Fibroblast of skin of left quadriceps (primary cell): ENCODE results near the gene TOP2A.
A peak's percentile ranks its signal among the peaks of the same experiment; 100 is the strongest.

ENCODE experiments used
- DNase-seq, 2 experiments: peaks; one replicate each; pipeline ENCODE4 v3.0.0-alpha.2; 2013; ENCODE audit warnings: low read depth in 2 of 2

The TOP2A gene

GRCh38 chr17:40417609-40418427, at the start of gene TOP2A:
TOP2A (minus strand) TSS chr17:40417896; CDS start chr17:40417791, 105 bp downstream.
- peak; percentile 100 for DNase-seq

- DNase-seq = no peak
Measured at GRCh38 chr17:40467281-40467867, 49.7 kb upstream of the TOP2A start.

- DNase-seq = no peak
Measured at GRCh38 chr17:40466298-40466971, 48.7 kb upstream of the TOP2A start.

- DNase-seq = no peak
Measured at GRCh38 chr17:40464392-40464855, 46.7 kb upstream of the TOP2A start.

GRCh38 chr17:40463122-40463550, 45.4 kb upstream of the TOP2A start:
- DNase-seq = no peak

- no peak for DNase-seq
Measured at GRCh38 chr17:40462343-40463121, 44.8 kb upstream of the TOP2A start.

GRCh38 chr17:40461732-40462342, 44.1 kb upstream of the TOP2A start:
- no peak for DNase-seq

GRCh38 chr17:40460968-40461731, 43.5 kb upstream of the TOP2A start:
- DNase-seq = no peak

- no peak for DNase-seq
Measured at GRCh38 chr17:40460604-40460967, 42.9 kb upstream of the TOP2A start.

GRCh38 chr17:40459636-40460603, 42.2 kb upstream of the TOP2A start:
- no peak for DNase-seq

- no peak for DNase-seq
Measured at GRCh38 chr17:40458851-40459482, 41.3 kb upstream of the TOP2A start.

- DNase-seq = peak; percentile 80 to 83
Measured at GRCh38 chr17:40457964-40458791, 40.5 kb upstream of the TOP2A start.

GRCh38 chr17:40457369-40457768, 39.7 kb upstream of the TOP2A start:
- DNase-seq = no peak

GRCh38 chr17:40456396-40456951, 38.8 kb upstream of the TOP2A start:
- no peak for DNase-seq

- no peak for DNase-seq
Measured at GRCh38 chr17:40454613-40454995, 36.9 kb upstream of the TOP2A start.

GRCh38 chr17:40453881-40454612, 36.4 kb upstream of the TOP2A start:
- DNase-seq = no peak

- no peak for DNase-seq
Measured at GRCh38 chr17:40452921-40453378, 35.3 kb upstream of the TOP2A start.
